Measurements from ENCODE around the gene TAPBP.

- TF ChIP-seq CTCF (IDR thresholded peaks at IDR 0.05) (no peak), POLR2AphosphoS5 (IDR thresholded peaks at IDR 0.05) (no peak), POLR2A (IDR thresholded peaks at IDR 0.05) (no peak)
Observed at GRCh38 chr6:33317419-33317668, 3.5 kb upstream of the TAPBP start.

Data from breast epithelium (tissue), 3 donors.